PFSK-1 (cell line): ENCODE results near the gene SERPINI1.

ENCODE experiments used
- POLR2AphosphoS5 ChIP-seq: IDR thresholded peaks from 2 replicates; pipeline ENCODE4 v1.6.1; 2012; ENCODE audit warnings: low read depth, mild to moderate bottlenecking, control low read depth, low read length, moderate library complexity
- TF ChIP-seq, protein P1 (sequence below), 2 experiments: IDR thresholded peaks; 2 replicates each; pipeline versions ENCODE4 v1.6.1 to v1.8.0; 2011 to 2012; ENCODE audit warnings: low read depth in 2 of 2, low read length in 2 of 2, control low read depth in 1 of 2, inconsistent platforms in 1 of 2, mild to moderate bottlenecking in 1 of 2, moderate library complexity in 1 of 2; ENCODE audit not compliant: insufficient read depth in 1 of 2

DNA sequence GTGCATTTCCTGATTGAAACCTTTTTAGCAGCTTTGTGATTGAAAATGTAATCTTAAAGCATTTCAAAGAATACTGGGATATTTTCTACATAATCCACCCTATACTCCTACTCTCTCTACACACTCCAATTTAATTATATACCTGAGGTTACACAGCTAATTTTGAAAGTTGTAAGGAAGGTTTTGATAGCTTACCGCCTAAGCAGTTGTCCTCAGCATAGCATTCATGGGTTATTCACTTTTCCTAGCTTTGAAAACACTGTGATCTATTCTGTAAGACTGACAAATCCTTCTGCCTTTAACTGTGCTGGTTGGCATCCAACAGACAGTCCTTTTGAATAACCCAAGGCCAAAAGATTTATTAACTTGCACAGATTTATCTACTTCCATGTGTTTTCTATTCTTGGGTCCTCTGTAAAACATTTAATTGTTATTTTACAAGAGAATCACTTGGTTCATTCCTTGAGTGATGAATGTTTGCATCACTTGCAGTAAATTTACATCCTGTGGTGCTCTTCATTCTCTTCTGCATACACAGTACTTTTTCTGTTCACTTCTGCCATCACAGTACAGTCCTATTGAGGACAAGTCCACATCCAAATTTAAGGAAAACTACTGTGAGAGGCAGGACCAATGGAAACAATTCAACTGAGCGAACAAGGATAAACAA is 44.8 kb downstream of the SERPINI1 start:
- TF ChIP-seq, protein P1, sequence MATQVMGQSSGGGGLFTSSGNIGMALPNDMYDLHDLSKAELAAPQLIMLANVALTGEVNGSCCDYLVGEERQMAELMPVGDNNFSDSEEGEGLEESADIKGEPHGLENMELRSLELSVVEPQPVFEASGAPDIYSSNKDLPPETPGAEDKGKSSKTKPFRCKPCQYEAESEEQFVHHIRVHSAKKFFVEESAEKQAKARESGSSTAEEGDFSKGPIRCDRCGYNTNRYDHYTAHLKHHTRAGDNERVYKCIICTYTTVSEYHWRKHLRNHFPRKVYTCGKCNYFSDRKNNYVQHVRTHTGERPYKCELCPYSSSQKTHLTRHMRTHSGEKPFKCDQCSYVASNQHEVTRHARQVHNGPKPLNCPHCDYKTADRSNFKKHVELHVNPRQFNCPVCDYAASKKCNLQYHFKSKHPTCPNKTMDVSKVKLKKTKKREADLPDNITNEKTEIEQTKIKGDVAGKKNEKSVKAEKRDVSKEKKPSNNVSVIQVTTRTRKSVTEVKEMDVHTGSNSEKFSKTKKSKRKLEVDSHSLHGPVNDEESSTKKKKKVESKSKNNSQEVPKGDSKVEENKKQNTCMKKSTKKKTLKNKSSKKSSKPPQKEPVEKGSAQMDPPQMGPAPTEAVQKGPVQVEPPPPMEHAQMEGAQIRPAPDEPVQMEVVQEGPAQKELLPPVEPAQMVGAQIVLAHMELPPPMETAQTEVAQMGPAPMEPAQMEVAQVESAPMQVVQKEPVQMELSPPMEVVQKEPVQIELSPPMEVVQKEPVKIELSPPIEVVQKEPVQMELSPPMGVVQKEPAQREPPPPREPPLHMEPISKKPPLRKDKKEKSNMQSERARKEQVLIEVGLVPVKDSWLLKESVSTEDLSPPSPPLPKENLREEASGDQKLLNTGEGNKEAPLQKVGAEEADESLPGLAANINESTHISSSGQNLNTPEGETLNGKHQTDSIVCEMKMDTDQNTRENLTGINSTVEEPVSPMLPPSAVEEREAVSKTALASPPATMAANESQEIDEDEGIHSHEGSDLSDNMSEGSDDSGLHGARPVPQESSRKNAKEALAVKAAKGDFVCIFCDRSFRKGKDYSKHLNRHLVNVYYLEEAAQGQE (IDR thresholded peaks at IDR 0.05; ENCODE audit: insufficient read depth in 1 of 2, low read depth in 2 of 2, low read length in 2 of 2): no peak
- TF ChIP-seq POLR2AphosphoS5: no peak
